ENCODE measurements around the gene ZBTB16. TPM values are rescaled to one million over a fixed set of nuclear protein-coding genes. Genes with fewer than 3 reads are reported as not detected.

ZBTB16 gene
- total and polyA plus RNA-seq, 7 experiments from 2014 or later, result 3.0 to 22.1 (median 7.2) TPM

- no peaks in the 10 kb centered on the region for H3K36me3 ChIP-seq (ENCODE audit: control insufficient read depth in 2 of 3, insufficient read depth in 3 of 3, low read length in 3 of 3)
- H3K4me3 Mint-ChIP-seq, result no peak overlapping the region
- peaks cover 51 to 81% of the 10 kb centered on the region in 2 donors for H3K4me1 ChIP-seq (ENCODE audit: control insufficient read depth in 2 of 2, insufficient read depth in 2 of 2, low read length in 2 of 2)
- H3K4me1 Mint-ChIP-seq, result peaks cover 60 to 98% (median 90%) of the 10 kb centered on the region in 7 donors
- no peak for ATAC-seq
- no peaks in the 10 kb centered on the region for H3K9me3 ChIP-seq (ENCODE audit: control insufficient read depth in 2 of 3, low read length in 3 of 3)
- no peaks in the 10 kb centered on the region for H3K27me3 ChIP-seq (ENCODE audit: control insufficient read depth in 2 of 2, insufficient read depth in 2 of 2, low read length in 2 of 2)
- intact Hi-C loops (cut with micrococcal nuclease), result no loop called here
- POLR2A ChIA-PET, result interaction anchor here (1.0 to 20.6 kb wide), 4 partner anchors 8 to 16 kb away, joined by 3 to 363 read pairs (median 28); no protein-coding TSS in a partner anchor
- peaks cover 0 to 4% (median 0%) of the 10 kb centered on the region in 5 donors for H3K27me3 Mint-ChIP-seq
- no peak for DNase-seq
- peak overlapping the region in 4 of 9 donors; percentile 10 to 74 (median 68) for H3K27ac Mint-ChIP-seq
- H3K36me3 Mint-ChIP-seq, result peaks cover 0 to 2% (median 0%) of the 10 kb centered on the region in 5 donors
- H3K4me3 ChIP-seq (ENCODE audit: low read length), result no peak overlapping the region
- no peak overlapping the region for H3K27ac ChIP-seq (ENCODE audit: low read depth, low read length)
- CTCF ChIA-PET, result interaction anchor here (0.7 to 2.6 kb wide), 3 partner anchors 8 to 137 kb away, joined by 3 to 11 read pairs (median 11); no protein-coding TSS in a partner anchor
- no peaks in the 10 kb centered on the region for H3K9me3 Mint-ChIP-seq
Measured at GRCh38 chr11:114175706-114176105, 116.2 kb downstream of the ZBTB16 start.

- no peak overlapping the region for H3K4me3 ChIP-seq (ENCODE audit: low read length)
- H3K36me3 Mint-ChIP-seq, result peaks cover 0 to 2% (median 0%) of the 10 kb centered on the region in 5 donors
- no peaks in the 10 kb centered on the region for H3K27me3 ChIP-seq (ENCODE audit: control insufficient read depth in 2 of 2, insufficient read depth in 2 of 2, low read length in 2 of 2)
- peaks cover 46 to 81% of the 10 kb centered on the region in 2 donors for H3K4me1 ChIP-seq (ENCODE audit: control insufficient read depth in 2 of 2, insufficient read depth in 2 of 2, low read length in 2 of 2)
- no peaks in the 10 kb centered on the region for H3K36me3 ChIP-seq (ENCODE audit: control insufficient read depth in 2 of 3, insufficient read depth in 3 of 3, low read length in 3 of 3)
- intact Hi-C loops (cut with micrococcal nuclease), result no loop called here
- peak overlapping the region in 1 of 10 donors; percentile 29 for H3K4me3 Mint-ChIP-seq
- ChIA-PET POLR2A (interaction anchor here (1.0 to 20.6 kb wide), 3 partner anchors 9 to 15 kb away, joined by 3 to 363 read pairs (median 3); no protein-coding TSS in a partner anchor), CTCF (interaction anchor here (1.3 kb wide), 1 partner anchor 18 kb away, joined by 3 read pairs; no protein-coding TSS in a partner anchor)
- H3K4me1 Mint-ChIP-seq, result peaks cover 55 to 98% (median 90%) of the 10 kb centered on the region in 7 donors
- DNase-seq (no peak), ATAC-seq (no peak)
- no peak overlapping the region for H3K27ac ChIP-seq (ENCODE audit: low read depth, low read length)
- peaks cover 0 to 4% (median 0%) of the 10 kb centered on the region in 5 donors for H3K27me3 Mint-ChIP-seq
- no peaks in the 10 kb centered on the region for H3K9me3 ChIP-seq (ENCODE audit: control insufficient read depth in 2 of 3, low read length in 3 of 3)
- no peaks in the 10 kb centered on the region for H3K9me3 Mint-ChIP-seq
- peak overlapping the region in 3 of 9 donors; percentile 17 to 59 (median 21) for H3K27ac Mint-ChIP-seq
Measured at GRCh38 chr11:114176321-114176720, 116.8 kb downstream of the ZBTB16 start.

- Histone ChIP-seq H3K36me3 (ENCODE audit: control insufficient read depth in 2 of 3, insufficient read depth in 3 of 3, low read length in 3 of 3) (no peaks in the 10 kb centered on the region), H3K27ac (ENCODE audit: low read depth, low read length) (no peak overlapping the region), H3K9me3 (ENCODE audit: control insufficient read depth in 2 of 3, low read length in 3 of 3) (no peaks in the 10 kb centered on the region), H3K27me3 (ENCODE audit: control insufficient read depth in 2 of 2, insufficient read depth in 2 of 2, low read length in 2 of 2) (no peaks in the 10 kb centered on the region), H3K4me1 (ENCODE audit: control insufficient read depth in 2 of 2, insufficient read depth in 2 of 2, low read length in 2 of 2) (peaks cover 42 to 81% of the 10 kb centered on the region in 2 donors), H3K4me3 (ENCODE audit: low read length) (no peak overlapping the region)
- H3K27me3 Mint-ChIP-seq, result peaks cover 0 to 4% (median 0%) of the 10 kb centered on the region in 5 donors
- ChIA-PET CTCF (interaction anchor here (0.8 to 7.4 kb wide), 7 partner anchors 9 to 141 kb away, joined by 3 to 68 read pairs (median 3); no protein-coding TSS in a partner anchor), POLR2A (interaction anchor here (1.0 to 20.6 kb wide), 4 partner anchors 11 to 82 kb away, joined by 3 to 363 read pairs (median 34); no protein-coding TSS in a partner anchor)
- H3K36me3 Mint-ChIP-seq, result peaks cover 0 to 7% (median 0%) of the 10 kb centered on the region in 5 donors
- DNase-seq, result no peak
- peaks cover 54 to 98% (median 90%) of the 10 kb centered on the region in 7 donors for H3K4me1 Mint-ChIP-seq
- intact Hi-C loops (cut with micrococcal nuclease), result loop anchor here in 1 of 2 donors (1.0 to 2.0 kb wide), 3 partner anchors 10 to 18 kb away; no protein-coding TSS in a partner anchor
- ATAC-seq, result no peak
- H3K9me3 Mint-ChIP-seq, result no peaks in the 10 kb centered on the region
- H3K27ac Mint-ChIP-seq, result peak overlapping the region in 8 of 9 donors; percentile 46 to 96 (median 84)
- peak overlapping the region in 9 of 10 donors; percentile 30 to 75 (median 49) for H3K4me3 Mint-ChIP-seq
Measured at GRCh38 chr11:114178656-114179055, 119.1 kb downstream of the ZBTB16 start.

GRCh38 chr11:114179234-114179941 is 119.9 kb downstream of the ZBTB16 start:
- Mint-ChIP-seq H3K4me3 (peak overlapping the region; percentile 14 to 75 (median 46)), H3K4me1 (peaks cover 53 to 98% (median 89%) of the 10 kb centered on the region in 7 donors), H3K9me3 (no peaks in the 10 kb centered on the region), H3K36me3 (peaks cover 0 to 7% (median 0%) of the 10 kb centered on the region in 5 donors), H3K27me3 (peaks cover 0 to 4% (median 0%) of the 10 kb centered on the region in 5 donors), H3K27ac (peak overlapping the region; percentile 29 to 96 (median 84))
- CTCF ChIA-PET, result interaction anchor here (0.8 to 7.4 kb wide), 7 partner anchors 9 to 142 kb away, joined by 3 to 68 read pairs (median 3); no protein-coding TSS in a partner anchor
- no peaks in the 10 kb centered on the region for H3K27me3 ChIP-seq (ENCODE audit: control insufficient read depth in 2 of 2, insufficient read depth in 2 of 2, low read length in 2 of 2)
- H3K9me3 ChIP-seq (ENCODE audit: control insufficient read depth in 2 of 3, low read length in 3 of 3), result no peaks in the 10 kb centered on the region
- peaks cover 46 to 81% of the 10 kb centered on the region in 2 donors for H3K4me1 ChIP-seq (ENCODE audit: control insufficient read depth in 2 of 2, insufficient read depth in 2 of 2, low read length in 2 of 2)
- no peak overlapping the region for H3K27ac ChIP-seq (ENCODE audit: low read depth, low read length)
- intact Hi-C loops (cut with micrococcal nuclease), result loop anchor here in 1 of 2 donors (1.0 to 2.0 kb wide), 3 partner anchors 9 to 19 kb away; no protein-coding TSS in a partner anchor
- no peaks in the 10 kb centered on the region for H3K36me3 ChIP-seq (ENCODE audit: control insufficient read depth in 2 of 3, insufficient read depth in 3 of 3, low read length in 3 of 3)
- DNase-seq (peak in 3 of 9 donors; percentile 42 to 77 (median 61)), ATAC-seq (no peak)
- peak overlapping the region; percentile 12 for H3K4me3 ChIP-seq (ENCODE audit: low read length)
- POLR2A ChIA-PET, result interaction anchor here (1.0 to 20.6 kb wide), 5 partner anchors 12 to 119 kb away, joined by 3 to 363 read pairs (median 3); no protein-coding TSS in a partner anchor

- peak overlapping the region; percentile 12 for H3K4me3 ChIP-seq (ENCODE audit: low read length)
- H3K36me3 ChIP-seq (ENCODE audit: control insufficient read depth in 2 of 3, insufficient read depth in 3 of 3, low read length in 3 of 3), result no peaks in the 10 kb centered on the region
- Mint-ChIP-seq H3K4me1 (peaks cover 54 to 98% (median 83%) of the 10 kb centered on the region in 7 donors), H3K27ac (peak overlapping the region in 7 of 9 donors; percentile 46 to 96 (median 85)), H3K36me3 (peaks cover 0 to 13% (median 0%) of the 10 kb centered on the region in 5 donors), H3K27me3 (peaks cover 0 to under 1% (median 0%) of the 10 kb centered on the region in 5 donors), H3K4me3 (peak overlapping the region in 7 of 10 donors; percentile 26 to 75 (median 63)), H3K9me3 (peaks cover 0 to 7% (median 0%) of the 10 kb centered on the region in 11 donors)
- no peaks in the 10 kb centered on the region for H3K27me3 ChIP-seq (ENCODE audit: control insufficient read depth in 2 of 2, insufficient read depth in 2 of 2, low read length in 2 of 2)
- intact Hi-C loops (cut with micrococcal nuclease), result loop anchor here (1.0 to 10.0 kb wide), 6 partner anchors 37 to 306 kb away; partner anchors contain the start of genes USP28 (in 1 of the 2) and ZBTB16 (in 1 of the 2)
- ChIA-PET CTCF (interaction anchor here (0.8 to 7.4 kb wide), 9 partner anchors 9 to 143 kb away, joined by 3 to 68 read pairs (median 5); partner anchors contain the start of gene ZBTB16), POLR2A (interaction anchor here (7.4 to 20.6 kb wide), 2 partner anchors 12 to 13 kb away, joined by 66 to 363 read pairs; no protein-coding TSS in a partner anchor)
- H3K4me1 ChIP-seq (ENCODE audit: control insufficient read depth in 2 of 2, insufficient read depth in 2 of 2, low read length in 2 of 2), result peaks cover 48 to 74% of the 10 kb centered on the region in 2 donors
- no peaks in the 10 kb centered on the region for H3K9me3 ChIP-seq (ENCODE audit: control insufficient read depth in 2 of 3, low read length in 3 of 3)
- no peak overlapping the region for H3K27ac ChIP-seq (ENCODE audit: low read depth, low read length)
- DNase-seq (peak in 1 of 9 donors; percentile 28), ATAC-seq (peak; percentile 47)
Measured at GRCh38 chr11:114180301-114181055, 121.0 kb downstream of the ZBTB16 start.

All from naive thymus-derived CD4-positive, alpha-beta T cell (primary cell).